IMR-90 (cell line): Measurements from ENCODE around the gene TMEM100. TPM values are rescaled to one million over a fixed set of nuclear protein-coding genes. Genes with fewer than 3 reads are reported as not detected.

Experiments used
- ATAC-seq: fragments of 200-7000 bp; cut with Tn5 transposase; 2 replicates; pipeline ENCODE4 v1.9.1; 2020; ENCODE audit warnings: low read depth, mild to moderate bottlenecking, moderate library complexity
- BruUV-seq: library from RNA; stranded (reverse); fragments of 400-500 nt; replicated peaks from 2 replicates; lab custom pipeline; 2021; lab: Mats Ljungman, UMichigan
- CTCF ChIA-PET: fragments of 300-600 bp; formaldehyde crosslinking; extraction: SDS; loops from one replicate; lab custom pipeline; 2021; ENCODE audit warnings: antibody characterized with exemption; lab: Yijun Ruan, JAX
- POLR2A ChIA-PET: fragments of 300-600 bp; sonication (Branson Sonifier 250); formaldehyde crosslinking; loops from one replicate; lab custom pipeline; 2022; ENCODE audit warnings: antibody characterized with exemption; ENCODE audit not compliant: unreplicated experiment; lab: Charles Lee
- DNase-seq: peaks from one replicate; pipeline ENCODE4 v3.0.0; 2013
- H2AFZ ChIP-seq: replicated peaks from 2 replicates; pipeline ENCODE3; 2013; ENCODE audit warnings: low read length, mild to moderate bottlenecking; ENCODE audit not compliant: poor library complexity
- H2AK5ac ChIP-seq: 2 replicates; pipeline ENCODE4 v1.6.1; 2013; ENCODE audit warnings: low read depth, low read length, inconsistent platforms
- H2AK9ac ChIP-seq: replicated peaks from 2 replicates; pipeline ENCODE3; 2013; ENCODE audit warnings: mild to moderate bottlenecking, low read depth, low read length, moderate library complexity; ENCODE audit not compliant: poor library complexity
- H2BK120ac ChIP-seq: 2 replicates; pipeline ENCODE4 v1.6.1; 2013; ENCODE audit warnings: low read depth, low read length, inconsistent platforms
- H2BK15ac ChIP-seq: 3 replicates; pipeline ENCODE4 v1.6.1; 2013; ENCODE audit warnings: low read depth, low read length, inconsistent platforms
- H2BK20ac ChIP-seq: 2 replicates; pipeline ENCODE4 v1.6.1; 2013; ENCODE audit warnings: low read depth, mild to moderate bottlenecking, inconsistent platforms, low read length, moderate library complexity
- H2BK5ac ChIP-seq: 2 replicates; pipeline ENCODE4 v1.6.1; 2013; ENCODE audit warnings: mild to moderate bottlenecking, low read depth, low read length, inconsistent platforms; ENCODE audit not compliant: poor library complexity, severe bottlenecking
- H3K14ac ChIP-seq: replicated peaks from 2 replicates; pipeline ENCODE4 v1.6.1; 2013; ENCODE audit warnings: low read depth, low read length, inconsistent platforms
- H3K18ac ChIP-seq: 2 replicates; pipeline ENCODE4 v1.6.1; 2013; ENCODE audit warnings: low read depth, low read length, control low read depth
- H3K23ac ChIP-seq: 2 replicates; pipeline ENCODE4 v1.6.1; 2013; ENCODE audit warnings: low read depth, low read length, inconsistent platforms
- H3K27ac ChIP-seq: 2 replicates; pipeline ENCODE4 v1.5.1; 2013; ENCODE audit warnings: mild to moderate bottlenecking, control low read depth, low read length; ENCODE audit not compliant: insufficient read depth
- H3K27me3 ChIP-seq: 2 replicates; pipeline ENCODE4 v1.6.1; 2013; ENCODE audit warnings: low read length; ENCODE audit not compliant: control insufficient read depth, insufficient read depth
- H3K36me3 ChIP-seq: 2 replicates; pipeline ENCODE4 v1.6.1; 2013; ENCODE audit warnings: low read length, mixed read lengths; ENCODE audit not compliant: control insufficient read depth, insufficient read depth
- H3K4ac ChIP-seq: 2 replicates; pipeline ENCODE4 v1.6.1; 2013; ENCODE audit warnings: low read depth, low read length, inconsistent platforms
- H3K4me1 ChIP-seq: 2 replicates; pipeline ENCODE4 v1.6.1; 2013; ENCODE audit warnings: low read length, mixed read lengths; ENCODE audit not compliant: control insufficient read depth, insufficient read depth
- H3K4me2 ChIP-seq: 2 replicates; pipeline ENCODE4 v1.6.1; 2013; ENCODE audit warnings: low read depth, mild to moderate bottlenecking, control low read depth, low read length, moderate library complexity
- H3K4me3 ChIP-seq: 2 replicates; pipeline ENCODE4 v1.5.1; 2013; ENCODE audit warnings: low read depth, mild to moderate bottlenecking, control low read depth, low read length, moderate library complexity; ENCODE audit not compliant: insufficient read depth
- H3K56ac ChIP-seq: 2 replicates; pipeline ENCODE4 v1.6.1; 2013; ENCODE audit warnings: low read length, inconsistent platforms; ENCODE audit not compliant: insufficient read depth; ENCODE audit errors: extremely low read depth
- H3K79me1 ChIP-seq, 2 experiments: 2 replicates each; pipeline ENCODE4 v1.6.1; 2013; ENCODE audit warnings: low read length in 2 of 2, inconsistent platforms in 1 of 2, low read depth in 1 of 2
- H3K9ac ChIP-seq: 2 replicates; pipeline ENCODE4 v1.6.1; 2013; ENCODE audit warnings: low read depth, low read length, control low read depth
- H3K9me1 ChIP-seq: 2 replicates; pipeline ENCODE4 v1.6.1; 2013; ENCODE audit warnings: low read length, inconsistent platforms; ENCODE audit not compliant: insufficient read depth
- H3K9me3 ChIP-seq: 2 replicates; pipeline ENCODE4 v1.6.1; 2013; ENCODE audit warnings: low read length; ENCODE audit not compliant: control insufficient read depth, insufficient read depth
- H4K20me1 ChIP-seq: 2 replicates; pipeline ENCODE4 v1.6.1; 2013; ENCODE audit warnings: low read length, inconsistent platforms; ENCODE audit not compliant: insufficient read depth
- H4K5ac ChIP-seq: 2 replicates; pipeline ENCODE4 v1.6.1; 2013; ENCODE audit warnings: mild to moderate bottlenecking, low read depth, low read length, control low read depth
- H4K8ac ChIP-seq, 2 experiments: 2 replicates each; pipeline ENCODE4 v1.6.1; 2013; ENCODE audit warnings: low read depth in 2 of 2, low read length in 2 of 2, control low read depth in 1 of 2, inconsistent platforms in 1 of 2
- H4K91ac ChIP-seq: 2 replicates; pipeline ENCODE4 v1.6.1; 2013; ENCODE audit warnings: low read depth, low read length, inconsistent platforms; ENCODE audit not compliant: insufficient read depth
- CHD1 ChIP-seq: IDR thresholded peaks from 2 replicates; pipeline ENCODE4 v1.6.1; 2012; ENCODE audit warnings: low read depth, low read length, improper control_type of control experiment
- FOS ChIP-seq: fragments of 150-350 bp; IDR thresholded peaks from 2 replicates; pipeline ENCODE4 v1.6.1; 2016; ENCODE audit warnings: low read depth, low read length
- MAFK ChIP-seq: IDR thresholded peaks from 2 replicates; pipeline ENCODE4 v1.6.1; 2012; ENCODE audit warnings: low read depth, low read length, improper control_type of control experiment
- MXI1 ChIP-seq: IDR thresholded peaks from 2 replicates; pipeline ENCODE4 v1.6.1; 2012; ENCODE audit warnings: low read depth, mild to moderate bottlenecking, low read length, moderate library complexity, borderline replicate concordance
- RCOR1 ChIP-seq: IDR thresholded peaks from 2 replicates; pipeline ENCODE4 v1.6.1; 2012; ENCODE audit warnings: mild to moderate bottlenecking, low read length, improper control_type of control experiment; ENCODE audit not compliant: insufficient replicate concordance
- RFX5 ChIP-seq: IDR thresholded peaks from 2 replicates; pipeline ENCODE4 v1.8.0; 2012; ENCODE audit warnings: low read depth, mild to moderate bottlenecking, low read length, moderate library complexity
- WGBS, 2 experiments: methylation state at CpG; one replicate each; pipeline versions ENCODE4 v1.1.5 to v1.1.7; 2013; ENCODE audit warnings: missing lambda C conversion rate in 2 of 2; ENCODE audit not compliant: insufficient read length in 1 of 2; ENCODE audit errors: extremely low coverage in 2 of 2; 5-methylcytosine and 5-hydroxymethylcytosine counted together
- dilution Hi-C: fragments of 300-500 bp; cut with HindIII; formaldehyde crosslinking; loops from one replicate; pipeline ENCODE4 v1.14.3; 2018; ENCODE audit warnings: low sequenced_read_pairs; ENCODE audit not compliant: unreplicated experiment
- in situ Hi-C: fragments of 300-500 bp; cut with MboI; formaldehyde crosslinking; loops from 3 replicates; pipeline ENCODE4 v1.14.3; 2019; ENCODE audit warnings: low sequenced_read_pairs, inconsistent platforms, mixed read lengths
- intact Hi-C: fragments of 100-400 bp; cut with micrococcal nuclease; formaldehyde crosslinking; loops from 2 replicates; pipeline ENCODE4 v1.10.0; 2022
- polyA plus RNA-seq, 3 experiments: library from polyadenylated mRNA; depleted of rRNA; stranded (reverse); fragments of >200 nt; gene quantifications; 2 replicates each; pipeline ENCODE4 v1.2.3, GENCODE V29; 2012; ENCODE audit warnings: low replicate concordance in 1 of 3
- total RNA-seq: library from RNA; depleted of rRNA; stranded (reverse); fragments of >200 nt; gene quantifications from 2 replicates; pipeline ENCODE4 v1.2.3, GENCODE V29; 2012

The TMEM100 gene
- total and polyA plus RNA-seq, 2 of the 4 experiments (the other 2 are of a cell fraction), result 0.21 to 0.36 TPM

DNA sequence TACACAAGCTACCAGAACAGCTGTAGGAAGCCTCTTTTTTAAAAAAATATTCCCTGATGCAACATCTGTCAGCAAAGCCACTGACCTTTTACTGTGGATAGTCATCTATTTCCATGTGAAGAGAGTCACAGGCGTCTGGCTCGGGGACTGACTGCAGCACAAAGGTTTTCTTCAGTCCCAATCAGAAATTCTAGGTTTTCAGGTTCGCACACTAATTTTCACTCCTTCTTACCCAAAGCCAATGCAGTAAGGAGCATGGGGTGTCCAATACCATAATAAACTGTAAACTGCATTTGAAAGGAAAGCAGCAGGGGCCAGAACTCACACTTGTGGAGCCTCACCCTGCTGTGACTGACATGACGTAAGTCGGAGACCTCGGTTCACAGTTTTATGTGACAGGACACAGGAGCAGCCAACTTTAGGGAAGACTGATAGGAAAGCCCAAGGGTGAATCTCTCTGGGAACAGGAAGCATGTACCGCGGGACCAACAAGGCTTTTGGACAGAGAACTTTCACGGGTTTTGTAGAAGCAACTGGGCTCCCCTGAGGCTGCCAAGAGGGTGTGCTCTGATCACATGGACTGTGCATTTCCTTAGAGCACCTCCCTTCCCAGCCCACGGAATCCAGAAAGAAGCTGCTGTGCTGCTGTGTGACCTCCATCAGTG lies 9.1 kb upstream of the TMEM100 start:
- TF ChIP-seq MAFK, result no peak
- TF ChIP-seq RFX5, result no peak
- TF ChIP-seq FOS, result no peak
- no peak for TF ChIP-seq MXI1
- TF ChIP-seq RCOR1, result no peak
- no peak for TF ChIP-seq CHD1
- Histone ChIP-seq H3K23ac (peak overlapping the region; percentile 24; the same call in 1 of the 2 replicates), H3K18ac (peak overlapping the region; percentile 37; the same call in 1 of the 2 replicates), H3K9me1 (peaks cover 7% of the 10 kb centered on the region; the same call in 1 of the 2 replicates), H2BK120ac (no peak overlapping the region), H2BK5ac (no peak overlapping the region), H3K56ac (no peak overlapping the region), H2AK9ac (no peak overlapping the region), H3K4me3 (no peak overlapping the region), H4K20me1 (no peaks in the 10 kb centered on the region), H2AFZ (peak overlapping the region; percentile 25), H4K5ac (peak overlapping the region; percentile 25; the same call in 1 of the 2 replicates), H3K4me2 (peak overlapping the region; percentile 48; the same call in 1 of the 2 replicates), H3K27me3 (no peaks in the 10 kb centered on the region), H3K9me3 (no peaks in the 10 kb centered on the region), H2BK15ac (no peak overlapping the region), H3K4ac (no peak overlapping the region), H4K8ac (no peak overlapping the region), H3K79me1 (no peaks in the 10 kb centered on the region), H3K36me3 (no peaks in the 10 kb centered on the region), H3K14ac (no peak overlapping the region), H2BK20ac (no peak overlapping the region), H4K91ac (no peak overlapping the region), H3K27ac (no peak overlapping the region), H2AK5ac (no peak overlapping the region), H3K9ac (no peak overlapping the region), H3K4me1 (peaks cover 25% of the 10 kb centered on the region)
- BruUV-seq, result no TSS peak
- ATAC-seq (peak; percentile 64), DNase-seq (peak; percentile 36)
- in situ Hi-C loops, result no loop called here
- ChIA-PET POLR2A (no interaction called here), CTCF (no interaction called here)
- intact Hi-C loops, result loop anchor here (5.0 kb wide), 1 partner anchor 966 kb away; no protein-coding TSS in a partner anchor
- dilution Hi-C loops, result no loop called here
- WGBS, 2 experiments, result no CpG with 5 or more reads among the region's 10 CpGs
